OCI-LY1 (cell line): ENCODE data around the gene HNRNPK.

Source experiments
- EZH2 ChIP-seq: fragments of 200-600 bp; sonication (generic), shearing (Covaris generic); IDR thresholded peaks from 2 replicates; pipeline ENCODE4 v1.8.0; 2017; ENCODE audit warnings: borderline replicate concordance, mixed run types, mild to moderate bottlenecking, antibody characterized with exemption, low read length, moderate library complexity, mixed read lengths
- TF ChIP-seq, protein P1 (sequence below): fragments of 200-600 bp; sonication (generic), shearing (Covaris generic); IDR thresholded peaks from 2 replicates; pipeline ENCODE4 v1.5.1; 2017; ENCODE audit warnings: mild to moderate bottlenecking, antibody characterized with exemption, low read length, moderate library complexity, mixed read lengths

DNA sequence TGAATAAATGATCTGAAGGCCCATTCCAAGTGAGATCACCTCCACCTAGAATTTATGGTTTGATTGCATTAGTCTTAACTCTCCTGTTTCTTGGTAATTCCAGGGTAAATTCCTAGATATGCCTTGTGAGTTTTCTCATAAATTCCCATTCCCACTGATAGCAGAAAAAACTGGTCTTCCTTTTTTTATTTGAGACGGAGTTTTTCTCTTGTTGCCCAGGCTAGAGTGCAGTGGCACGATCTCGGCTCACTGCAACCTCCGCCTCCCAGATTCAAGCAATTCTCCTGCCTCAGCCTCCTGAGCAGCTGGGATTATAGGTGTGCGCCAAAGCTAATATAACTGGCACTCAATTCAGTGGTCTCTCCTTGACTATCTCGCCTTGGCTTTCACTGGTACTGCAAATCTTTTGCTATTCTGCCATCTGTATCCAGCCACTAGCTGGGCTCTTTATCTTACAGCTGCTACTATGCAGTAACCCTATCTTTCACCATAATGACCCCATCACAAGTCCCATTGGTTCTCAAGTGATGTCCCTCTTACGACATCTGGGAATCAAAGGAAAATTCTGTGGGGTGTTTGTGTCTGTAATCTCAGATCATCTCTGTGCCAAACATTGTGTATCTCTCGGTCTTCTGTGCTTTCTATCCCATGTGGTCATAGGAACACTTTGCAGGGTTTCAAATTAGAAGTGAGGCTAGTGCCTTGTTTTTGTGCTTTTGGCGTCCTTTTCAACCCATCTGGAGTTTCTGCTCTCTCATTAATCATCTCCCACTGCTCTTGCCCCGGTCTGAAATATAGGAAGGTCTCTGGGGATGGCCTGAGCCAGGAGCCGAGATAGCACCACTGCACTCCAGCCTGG, 14.4 kb downstream of the HNRNPK start:
- TF ChIP-seq, protein P1, sequence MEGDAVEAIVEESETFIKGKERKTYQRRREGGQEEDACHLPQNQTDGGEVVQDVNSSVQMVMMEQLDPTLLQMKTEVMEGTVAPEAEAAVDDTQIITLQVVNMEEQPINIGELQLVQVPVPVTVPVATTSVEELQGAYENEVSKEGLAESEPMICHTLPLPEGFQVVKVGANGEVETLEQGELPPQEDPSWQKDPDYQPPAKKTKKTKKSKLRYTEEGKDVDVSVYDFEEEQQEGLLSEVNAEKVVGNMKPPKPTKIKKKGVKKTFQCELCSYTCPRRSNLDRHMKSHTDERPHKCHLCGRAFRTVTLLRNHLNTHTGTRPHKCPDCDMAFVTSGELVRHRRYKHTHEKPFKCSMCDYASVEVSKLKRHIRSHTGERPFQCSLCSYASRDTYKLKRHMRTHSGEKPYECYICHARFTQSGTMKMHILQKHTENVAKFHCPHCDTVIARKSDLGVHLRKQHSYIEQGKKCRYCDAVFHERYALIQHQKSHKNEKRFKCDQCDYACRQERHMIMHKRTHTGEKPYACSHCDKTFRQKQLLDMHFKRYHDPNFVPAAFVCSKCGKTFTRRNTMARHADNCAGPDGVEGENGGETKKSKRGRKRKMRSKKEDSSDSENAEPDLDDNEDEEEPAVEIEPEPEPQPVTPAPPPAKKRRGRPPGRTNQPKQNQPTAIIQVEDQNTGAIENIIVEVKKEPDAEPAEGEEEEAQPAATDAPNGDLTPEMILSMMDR, result no peak
- TF ChIP-seq EZH2, result no peak
